Measurements from ENCODE around the gene SLC15A5.

SLC15A5 gene

DNA sequence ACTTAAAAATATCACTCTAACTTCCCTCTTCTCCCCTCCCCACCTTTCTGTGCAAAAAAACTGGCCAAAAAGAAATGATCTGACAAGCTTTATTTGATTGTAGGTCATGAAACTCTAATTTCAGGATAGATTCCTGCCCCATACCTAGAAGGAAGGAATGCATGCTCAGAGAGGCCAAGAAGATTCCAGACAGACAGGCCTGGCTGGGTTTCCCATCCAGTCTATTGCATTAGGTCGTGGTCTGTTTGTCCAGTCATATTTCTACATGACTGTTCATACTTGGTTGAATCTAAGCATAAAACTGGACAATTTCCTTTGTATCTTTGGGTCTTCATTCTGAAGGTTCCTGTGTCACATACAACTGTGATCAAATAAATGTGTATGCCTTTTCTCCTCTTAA, 20.0 kb upstream of the SLC15A5 start:
- ChIA-PET CTCF (no interaction called here), POLR2A (no interaction called here)
- no peak for DNase-seq (ENCODE audit: extremely low spot score)
- no peak for TF ChIP-seq FOXM1 (IDR thresholded peaks at IDR 0.05; ENCODE audit: borderline replicate concordance)
- TF ChIP-seq HDGF (IDR thresholded peaks at IDR 0.05; ENCODE audit: borderline replicate concordance): no peak
- TF ChIP-seq L3MBTL2 (conservative IDR thresholded peaks at IDR 0.05): no peak
- no peak for TF ChIP-seq ZNF384 (IDR thresholded peaks at IDR 0.05)
- TF ChIP-seq, protein P1, sequence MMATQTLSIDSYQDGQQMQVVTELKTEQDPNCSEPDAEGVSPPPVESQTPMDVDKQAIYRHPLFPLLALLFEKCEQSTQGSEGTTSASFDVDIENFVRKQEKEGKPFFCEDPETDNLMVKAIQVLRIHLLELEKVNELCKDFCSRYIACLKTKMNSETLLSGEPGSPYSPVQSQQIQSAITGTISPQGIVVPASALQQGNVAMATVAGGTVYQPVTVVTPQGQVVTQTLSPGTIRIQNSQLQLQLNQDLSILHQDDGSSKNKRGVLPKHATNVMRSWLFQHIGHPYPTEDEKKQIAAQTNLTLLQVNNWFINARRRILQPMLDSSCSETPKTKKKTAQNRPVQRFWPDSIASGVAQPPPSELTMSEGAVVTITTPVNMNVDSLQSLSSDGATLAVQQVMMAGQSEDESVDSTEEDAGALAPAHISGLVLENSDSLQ (IDR thresholded peaks at IDR 0.05): no peak
- no peak for TF ChIP-seq ELF4 (IDR thresholded peaks at IDR 0.05)
- TF ChIP-seq FOXK2 (IDR thresholded peaks at IDR 0.05): no peak
- no peak for TF ChIP-seq NFRKB (IDR thresholded peaks at IDR 0.05)
- TF ChIP-seq SUZ12 (IDR thresholded peaks at IDR 0.05): no peak

- ChIA-PET CTCF (interaction anchor here (0.7 kb wide), 1 partner anchor 13 kb away, joined by 3 read pairs; no protein-coding TSS in a partner anchor), POLR2A (no interaction called here)
- no peak for TF ChIP-seq TARDBP (IDR thresholded peaks at IDR 0.05)
- no peak for TF ChIP-seq FOXM1 (IDR thresholded peaks at IDR 0.05; ENCODE audit: borderline replicate concordance)
- no peak for TF ChIP-seq NFRKB (IDR thresholded peaks at IDR 0.05)
- TF ChIP-seq, protein P1 (IDR thresholded peaks at IDR 0.05): no peak
- no peak for DNase-seq (ENCODE audit: extremely low spot score)
These were observed 17.0 kb upstream of the SLC15A5 start for GRCh38 chr12:16294376-16294956.

DNA sequence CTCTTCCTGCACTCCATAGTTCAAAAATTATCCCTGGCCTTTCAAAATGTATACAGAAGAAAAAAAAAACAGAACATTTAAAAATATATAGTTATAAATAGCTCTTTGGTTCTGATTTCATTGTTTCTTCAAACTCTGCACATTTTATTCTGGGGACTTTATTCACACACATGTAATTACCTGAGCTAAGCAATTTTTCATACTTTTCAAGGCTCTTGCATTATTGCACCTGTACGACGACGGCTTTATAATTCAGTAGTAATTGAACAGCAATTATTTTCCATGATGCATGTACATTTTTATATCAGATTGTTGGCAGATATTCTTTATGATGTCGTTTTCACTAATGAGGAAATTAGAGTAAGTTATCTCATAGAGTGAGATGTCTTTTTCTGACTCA, 13.5 kb upstream of the SLC15A5 start:
- ChIA-PET POLR2A (no interaction called here), CTCF (no interaction called here)
- TF ChIP-seq ZNF384 (IDR thresholded peaks at IDR 0.05) (no peak), LEF1 (IDR thresholded peaks at IDR 0.05; ENCODE audit: borderline replicate concordance) (no peak), ELF4 (IDR thresholded peaks at IDR 0.05) (no peak), CTBP1 (IDR thresholded peaks at IDR 0.05; ENCODE audit: borderline replicate concordance) (no peak), NFRKB (IDR thresholded peaks at IDR 0.05) (no peak), FOXA1 (IDR thresholded peaks at IDR 0.05) (no peak), FOXM1 (IDR thresholded peaks at IDR 0.05; ENCODE audit: borderline replicate concordance) (no peak), SP1 (IDR thresholded peaks at IDR 0.05) (no peak), L3MBTL2 (conservative IDR thresholded peaks at IDR 0.05) (no peak), FOXK2 (IDR thresholded peaks at IDR 0.05) (no peak), TARDBP (IDR thresholded peaks at IDR 0.05) (no peak), BHLHE40 (IDR thresholded peaks at IDR 0.05; ENCODE audit: borderline replicate concordance) (no peak)
- TF ChIP-seq, protein P1 (IDR thresholded peaks at IDR 0.05): no peak
- DNase-seq (ENCODE audit: extremely low spot score): no peak

- ChIA-PET CTCF (no interaction called here), POLR2A (no interaction called here)
- TF ChIP-seq, protein P1 (IDR thresholded peaks at IDR 0.05): no peak
- TF ChIP-seq BHLHE40 (IDR thresholded peaks at IDR 0.05; ENCODE audit: borderline replicate concordance) (no peak), HDGF (IDR thresholded peaks at IDR 0.05; ENCODE audit: borderline replicate concordance) (no peak), NFRKB (IDR thresholded peaks at IDR 0.05) (no peak)
- no peak for DNase-seq (ENCODE audit: extremely low spot score)
These were observed 8.1 kb upstream of the SLC15A5 start for GRCh38 chr12:16285586-16285985.

DNA sequence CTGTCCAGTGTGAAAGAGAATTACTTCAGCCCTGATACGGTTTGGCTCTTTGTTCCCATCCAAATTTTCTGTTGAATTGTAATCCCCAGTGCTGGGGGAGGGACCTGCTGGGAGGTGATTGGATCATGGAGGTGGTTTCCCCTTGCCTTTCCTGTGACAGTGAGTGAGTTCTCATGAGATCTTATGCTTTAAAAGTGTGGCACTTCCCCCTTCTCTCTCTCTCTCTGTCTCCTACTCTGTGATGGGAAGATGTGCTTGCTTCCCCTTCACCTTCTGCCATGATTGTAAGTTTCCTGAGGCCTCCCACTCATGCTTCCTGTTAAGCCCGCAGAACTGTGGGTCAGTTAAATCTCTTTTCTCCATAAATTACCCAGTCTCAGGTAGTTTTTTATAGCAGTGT, 5.5 kb upstream of the SLC15A5 start:
- no peak for DNase-seq (ENCODE audit: extremely low spot score)

More for the DNA sequence above, 5.5 kb upstream of the SLC15A5 start:
- ChIA-PET CTCF (no interaction called here), POLR2A (no interaction called here)
- no peak for TF ChIP-seq HDGF (IDR thresholded peaks at IDR 0.05; ENCODE audit: borderline replicate concordance)
- TF ChIP-seq SUZ12 (IDR thresholded peaks at IDR 0.05): no peak
- no peak for TF ChIP-seq ZNF384 (IDR thresholded peaks at IDR 0.05)
- TF ChIP-seq TARDBP (IDR thresholded peaks at IDR 0.05): no peak
- no peak for TF ChIP-seq L3MBTL2 (conservative IDR thresholded peaks at IDR 0.05)
- TF ChIP-seq, protein P1 (IDR thresholded peaks at IDR 0.05): no peak
- TF ChIP-seq ARNT (IDR thresholded peaks at IDR 0.05): no peak
- no peak for TF ChIP-seq LEF1 (IDR thresholded peaks at IDR 0.05; ENCODE audit: borderline replicate concordance)
- no peak for TF ChIP-seq FOXA1 (IDR thresholded peaks at IDR 0.05)
- TF ChIP-seq FOXM1 (IDR thresholded peaks at IDR 0.05; ENCODE audit: borderline replicate concordance): no peak
- no peak for TF ChIP-seq BHLHE40 (IDR thresholded peaks at IDR 0.05; ENCODE audit: borderline replicate concordance)
- TF ChIP-seq CTBP1 (IDR thresholded peaks at IDR 0.05; ENCODE audit: borderline replicate concordance): no peak
- TF ChIP-seq NFRKB (IDR thresholded peaks at IDR 0.05): no peak
- TF ChIP-seq ELF4 (IDR thresholded peaks at IDR 0.05): no peak
- no peak for TF ChIP-seq SP1 (IDR thresholded peaks at IDR 0.05)
- TF ChIP-seq FOXK2 (IDR thresholded peaks at IDR 0.05): no peak
